Aorta (tissue), 5 donors: Measurements from ENCODE around the gene RASGEF1C. TPM values are rescaled to one million over a fixed set of nuclear protein-coding genes. Genes with fewer than 3 reads are reported as not detected.

Experiments
- ATAC-seq: fragments of 200-7000 bp; cut with Tn5 transposase; one replicate; pipeline ENCODE4 v1.9.1; 2022; ENCODE audit warnings: moderate library complexity; ENCODE audit not compliant: low FRiP score
- DNase-seq, 2 donors: peaks; one replicate each; pipeline ENCODE4 v3.0.0-alpha.2; 2020
- H3K27ac ChIP-seq, 2 donors: one replicate each; pipeline ENCODE4 v1.5.1; 2013; ENCODE audit warnings: low read length in 2 of 2, mild to moderate bottlenecking in 2 of 2, moderate library complexity in 2 of 2, control low read depth in 1 of 2, inconsistent platforms in 1 of 2, low read depth in 1 of 2
- H3K27me3 ChIP-seq, 2 donors: one replicate each; pipeline ENCODE4 v1.6.1; 2013; ENCODE audit warnings: control low read depth in 1 of 2, low read length in 1 of 2, mild to moderate bottlenecking in 1 of 2, moderate library complexity in 1 of 2; ENCODE audit not compliant: insufficient read depth in 2 of 2, control insufficient read depth in 1 of 2
- H3K36me3 ChIP-seq, 2 donors: one replicate each; pipeline ENCODE4 v1.6.1; 2013; ENCODE audit warnings: control low read depth in 1 of 2, low read length in 1 of 2, mild to moderate bottlenecking in 1 of 2; ENCODE audit not compliant: insufficient read depth in 2 of 2, control insufficient read depth in 1 of 2
- H3K4me1 ChIP-seq, 2 donors: one replicate each; pipeline ENCODE4 v1.6.1; 2013; ENCODE audit warnings: low read length in 2 of 2, control low read depth in 1 of 2, mild to moderate bottlenecking in 1 of 2, moderate library complexity in 1 of 2; ENCODE audit not compliant: insufficient read depth in 2 of 2, control insufficient read depth in 1 of 2
- H3K4me3 ChIP-seq, 2 donors: one replicate each; pipeline ENCODE4 v1.5.1; 2013; ENCODE audit warnings: low read length in 2 of 2, control low read depth in 1 of 2, mild to moderate bottlenecking in 1 of 2
- H3K9me3 ChIP-seq: one replicate; pipeline ENCODE4 v1.6.1; 2013; ENCODE audit warnings: mild to moderate bottlenecking, low read length; ENCODE audit not compliant: control insufficient read depth
- WGBS, 2 donors: extraction: QIAGEN DNeasy Blood & Tissue Kit; methylation state at CpG; one replicate each; pipeline ENCODE4 v1.1.7; 2013; 5-methylcytosine and 5-hydroxymethylcytosine counted together
- intact Hi-C, 2 donors: fragments of 100-400 bp; cut with DNase I; formaldehyde crosslinking; loops; one replicate each; pipeline versions ENCODE4 v1.14.2 to v1.15.0; 2022
- polyA plus RNA-seq, 2 donors: library from polyadenylated mRNA; stranded (reverse); fragments of 200-250 nt; gene quantifications; one replicate each; pipeline ENCODE4 v1.2.3, GENCODE V29; 2013
- total RNA-seq, 2 donors: library from RNA; stranded (reverse); fragmentation: NEBNext Ultra II Directional; extraction: Animal tissue kit (Norgen Biotek cat#: 25700); gene quantifications; one replicate each; pipeline ENCODE4 v1.2.1, GENCODE V29; 2021
- donor health status: healthy with polysubstance abuse.
- donor health status: Bipolar disorder and iron deficiency.
- donor health status: DM: no; HTN: no; CAD: no.
- donor health status: DM: no; HTN: no; CAD: no.
- donor health status: DM: yes; HTN: yes; CAD: no.

The RASGEF1C gene
- total and polyA plus RNA-seq, 4 donors: 0.66 to 1.2 TPM; not detected in 2

GRCh38 chr5:180082633-180083420 is 126.2 kb downstream of the RASGEF1C start:
- WGBS, 2 donors: 62 to 69% methylated on average over 17 of the region's 17 CpGs
- Histone ChIP-seq H3K4me3 (no peak overlapping the region), H3K4me1 (no peaks in the 10 kb centered on the region), H3K27ac (no peak overlapping the region), H3K36me3 (no peaks in the 10 kb centered on the region), H3K27me3 (peaks cover 0 to 2% of the 10 kb centered on the region in 2 donors), H3K9me3 (no peaks in the 10 kb centered on the region)
- ATAC-seq (no peak), DNase-seq (no peak)
- intact Hi-C loops: no loop called here

- no peak for DNase-seq
- Histone ChIP-seq H3K4me3 (no peak overlapping the region), H3K27me3 (peaks cover 0 to 2% of the 10 kb centered on the region in 2 donors), H3K27ac (no peak overlapping the region), H3K9me3 (no peaks in the 10 kb centered on the region), H3K4me1 (no peaks in the 10 kb centered on the region), H3K36me3 (no peaks in the 10 kb centered on the region)
- WGBS, 2 donors: 81 to 82% methylated on average over 5 of the region's 5 CpGs
- ATAC-seq: no peak
- intact Hi-C loops: no loop called here
Measured at GRCh38 chr5:180081481-180081880, 127.5 kb downstream of the RASGEF1C start.

- H3K27me3 ChIP-seq: peaks cover 0 to 2% of the 10 kb centered on the region in 2 donors
- no peaks in the 10 kb centered on the region for H3K9me3 ChIP-seq
- H3K4me1 ChIP-seq: no peaks in the 10 kb centered on the region
- H3K36me3 ChIP-seq: no peaks in the 10 kb centered on the region
- peak in 1 of 2 donors; percentile 50 for DNase-seq
- no peak overlapping the region for H3K27ac ChIP-seq
- no peak overlapping the region for H3K4me3 ChIP-seq
- 81 to 83% methylated on average over 24 of the region's 24 CpGs for WGBS, 2 donors
- intact Hi-C loops: no loop called here
- ATAC-seq: no peak
Measured at GRCh38 chr5:180080486-180081280, 128.3 kb downstream of the RASGEF1C start.

- DNase-seq: no peak
- Histone ChIP-seq H3K9me3 (no peaks in the 10 kb centered on the region), H3K27me3 (peaks cover 0 to 2% of the 10 kb centered on the region in 2 donors), H3K27ac (no peak overlapping the region), H3K4me3 (no peak overlapping the region), H3K36me3 (no peaks in the 10 kb centered on the region), H3K4me1 (no peaks in the 10 kb centered on the region)
- WGBS, 2 donors: 79 to 89% methylated on average over 14 of the region's 14 CpGs
- intact Hi-C loops: loop anchor here in 1 of 2 donors (10.0 kb wide), 1 partner anchor 525 kb away; the partner anchor contains the start of gene RUFY1
- no peak for ATAC-seq
Measured at GRCh38 chr5:180079702-180080466, 129.1 kb downstream of the RASGEF1C start.

- intact Hi-C loops: loop anchor here in 1 of 2 donors (10.0 kb wide), 1 partner anchor 524 kb away; the partner anchor contains the start of gene RUFY1
- Histone ChIP-seq H3K27ac (no peak overlapping the region), H3K9me3 (no peaks in the 10 kb centered on the region), H3K36me3 (no peaks in the 10 kb centered on the region), H3K4me1 (no peaks in the 10 kb centered on the region), H3K4me3 (no peak overlapping the region), H3K27me3 (peaks cover 0 to 2% of the 10 kb centered on the region in 2 donors)
- 82 to 85% methylated on average over 9 of the region's 9 CpGs for WGBS, 2 donors
- ATAC-seq (no peak), DNase-seq (no peak)
Measured at GRCh38 chr5:180078348-180078747, 130.7 kb downstream of the RASGEF1C start.

GRCh38 chr5:180077594-180078284 is 131.3 kb downstream of the RASGEF1C start:
- H3K36me3 ChIP-seq: no peaks in the 10 kb centered on the region
- no peaks in the 10 kb centered on the region for H3K4me1 ChIP-seq
- ATAC-seq (no peak), DNase-seq (no peak)
- 80 to 88% methylated on average over 9 of the region's 9 CpGs for WGBS, 2 donors
- no peak overlapping the region for H3K27ac ChIP-seq
- intact Hi-C loops: loop anchor here in 1 of 2 donors (10.0 kb wide), 1 partner anchor 523 kb away; the partner anchor contains the start of gene RUFY1
- no peak overlapping the region for H3K4me3 ChIP-seq
- peaks cover 0 to 2% of the 10 kb centered on the region in 2 donors for H3K27me3 ChIP-seq
- H3K9me3 ChIP-seq: no peaks in the 10 kb centered on the region

GRCh38 chr5:180075703-180076102 is 133.3 kb downstream of the RASGEF1C start:
- Histone ChIP-seq H3K9me3 (no peaks in the 10 kb centered on the region), H3K27ac (no peak overlapping the region), H3K27me3 (peaks cover 0 to 2% of the 10 kb centered on the region in 2 donors), H3K36me3 (no peaks in the 10 kb centered on the region), H3K4me3 (no peak overlapping the region), H3K4me1 (no peaks in the 10 kb centered on the region)
- no peak for ATAC-seq
- no peak for DNase-seq
- intact Hi-C loops: loop anchor here in 1 of 2 donors (10.0 kb wide), 1 partner anchor 521 kb away; the partner anchor contains the start of gene RUFY1
- 78 to 81% methylated on average over 1 of the region's 1 CpG for WGBS, 2 donors

- WGBS, 2 donors: 77 to 85% methylated on average over 4 of the region's 4 CpGs
- no peaks in the 10 kb centered on the region for H3K4me1 ChIP-seq
- no peak for DNase-seq
- H3K9me3 ChIP-seq: no peaks in the 10 kb centered on the region
- no peaks in the 10 kb centered on the region for H3K27me3 ChIP-seq
- no peak for ATAC-seq
- intact Hi-C loops: loop anchor here in 1 of 2 donors (5.0 to 10.0 kb wide), 2 partner anchors 167 to 520 kb away; partner anchors contain the start of genes RUFY1 and TBC1D9B
- no peak overlapping the region for H3K27ac ChIP-seq
- no peaks in the 10 kb centered on the region for H3K36me3 ChIP-seq
- no peak overlapping the region for H3K4me3 ChIP-seq
Measured at GRCh38 chr5:180074462-180074861, 134.5 kb downstream of the RASGEF1C start.
